Measurements from ENCODE around the gene ZNF311.
"Not testable (repeated sequence)": the region's sequence is repeated elsewhere in the genome, so short reads cannot be mapped to it uniquely, and the experiment has no call there.

ZNF311 gene

DNA sequence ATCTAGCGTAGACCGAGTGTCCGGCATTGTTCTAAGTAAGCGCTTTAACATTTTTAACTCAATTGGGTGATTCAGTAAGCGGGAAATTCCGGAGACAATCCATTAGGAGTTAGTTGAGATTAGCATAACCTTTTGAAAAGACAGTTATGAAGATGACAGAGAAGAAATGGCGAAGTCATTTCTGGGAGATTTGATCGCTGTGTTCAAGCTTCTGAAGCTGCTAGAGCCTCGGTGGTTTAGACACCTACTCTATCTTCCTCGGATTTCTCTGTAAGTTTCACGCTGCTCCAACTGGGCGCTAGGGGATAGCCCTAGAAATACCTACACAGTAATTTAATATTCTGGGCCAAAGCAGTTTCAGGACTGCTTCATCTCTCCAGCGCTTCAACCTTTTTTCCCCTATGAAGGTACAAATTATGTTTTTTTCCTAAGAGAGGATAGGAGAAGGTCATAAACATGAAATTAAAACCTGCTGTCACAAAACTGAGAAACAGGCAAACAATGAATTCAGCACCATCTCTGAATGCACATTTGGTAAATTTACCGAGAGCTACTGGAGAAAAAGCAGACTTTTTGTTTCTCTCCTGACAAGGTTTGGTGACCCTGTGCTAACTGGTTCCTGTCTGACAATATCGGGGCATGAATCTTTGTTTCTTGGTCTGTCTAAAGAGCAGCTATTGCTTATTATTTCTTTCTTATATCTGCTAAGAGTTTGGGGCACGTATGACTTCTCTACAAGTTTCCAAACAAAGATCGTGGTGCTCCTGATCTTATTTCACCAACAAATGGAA lies 22.4 kb downstream of the ZNF311 start:
- no peak for DNase-seq (ENCODE audit: low read depth in 2 of 2)

DNA sequence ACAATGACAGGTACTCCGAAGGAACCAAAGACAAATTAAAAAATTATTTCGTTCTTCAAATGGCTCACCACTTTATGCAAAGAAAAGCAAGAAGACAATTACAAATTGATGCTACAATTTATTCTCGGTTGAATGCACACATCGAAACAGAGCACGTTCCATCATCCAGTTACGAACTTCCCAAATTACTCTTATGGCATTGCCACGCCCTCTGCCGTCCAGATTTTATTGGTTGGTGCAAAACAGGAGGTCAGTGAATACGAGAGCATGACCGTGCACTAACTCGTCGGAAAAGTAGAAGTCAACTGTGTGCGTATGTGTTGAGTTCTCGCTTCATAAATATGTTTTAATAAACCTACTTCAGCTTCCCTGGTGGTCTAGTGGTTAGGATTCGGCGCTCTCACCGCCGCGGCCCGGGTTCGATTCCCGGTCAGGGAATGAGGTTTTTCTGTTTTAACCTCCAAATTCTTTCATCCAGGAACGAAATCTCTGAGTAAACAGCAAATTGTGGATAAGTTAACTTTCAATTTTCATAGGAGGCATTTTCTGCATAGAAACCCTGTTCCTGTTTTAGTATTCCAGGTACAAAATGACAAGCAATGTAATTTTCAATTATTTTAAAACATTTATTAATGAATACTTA lies 23.2 kb downstream of the ZNF311 start:
- peak; percentile 55 to 77 for DNase-seq (ENCODE audit: low read depth in 2 of 2)

DNA sequence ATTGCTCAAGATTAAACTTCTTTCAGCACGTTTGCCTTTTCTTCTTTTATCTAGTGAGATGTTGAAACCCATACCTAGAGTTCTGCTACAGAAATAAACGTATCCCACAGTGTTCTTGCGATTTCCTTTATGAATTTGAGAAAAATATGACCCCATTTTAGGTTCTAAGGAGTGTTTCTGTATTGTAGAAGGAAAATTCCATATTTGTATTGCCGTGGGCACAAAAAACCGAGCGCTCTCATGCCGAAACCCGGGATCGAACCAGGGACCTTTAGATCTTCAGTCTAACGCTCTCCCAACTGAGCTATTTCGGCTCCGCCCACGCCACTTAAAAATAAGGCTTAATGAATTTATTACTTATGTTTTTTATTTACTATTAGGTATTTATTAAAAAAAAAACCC lies 23.7 kb downstream of the ZNF311 start:
- peak; percentile 74 to 78 for DNase-seq (ENCODE audit: low read depth in 2 of 2)

DNA sequence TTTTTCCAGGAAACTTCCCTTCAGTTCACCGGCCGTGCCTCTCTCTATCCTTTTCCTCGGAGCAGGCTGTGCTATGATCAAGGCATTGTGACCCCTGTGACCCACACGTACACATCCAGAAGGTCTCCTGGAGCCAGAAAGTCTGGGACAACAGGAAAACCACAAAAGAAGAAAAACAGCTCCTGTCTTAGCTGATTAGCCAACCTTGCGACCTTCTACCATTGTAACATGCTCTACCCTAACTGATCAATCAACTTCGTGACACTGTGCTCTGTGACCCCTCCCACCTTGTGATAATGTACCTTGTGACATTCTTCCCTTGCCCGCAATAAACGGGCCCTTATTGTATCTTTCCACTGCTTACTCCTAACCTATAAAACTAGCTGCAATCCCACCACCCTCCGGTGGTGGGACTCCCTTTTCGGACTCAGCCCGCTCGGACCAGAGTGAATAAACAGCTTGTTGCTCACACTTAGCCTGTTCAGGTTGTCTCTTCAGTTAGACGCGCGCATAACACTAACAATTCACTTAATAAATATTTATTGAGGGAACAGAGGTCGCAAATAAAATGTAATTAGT lies 24.2 kb downstream of the ZNF311 start:
- peak; percentile 25 to 40 for DNase-seq (ENCODE audit: low read depth in 2 of 2)

DNA sequence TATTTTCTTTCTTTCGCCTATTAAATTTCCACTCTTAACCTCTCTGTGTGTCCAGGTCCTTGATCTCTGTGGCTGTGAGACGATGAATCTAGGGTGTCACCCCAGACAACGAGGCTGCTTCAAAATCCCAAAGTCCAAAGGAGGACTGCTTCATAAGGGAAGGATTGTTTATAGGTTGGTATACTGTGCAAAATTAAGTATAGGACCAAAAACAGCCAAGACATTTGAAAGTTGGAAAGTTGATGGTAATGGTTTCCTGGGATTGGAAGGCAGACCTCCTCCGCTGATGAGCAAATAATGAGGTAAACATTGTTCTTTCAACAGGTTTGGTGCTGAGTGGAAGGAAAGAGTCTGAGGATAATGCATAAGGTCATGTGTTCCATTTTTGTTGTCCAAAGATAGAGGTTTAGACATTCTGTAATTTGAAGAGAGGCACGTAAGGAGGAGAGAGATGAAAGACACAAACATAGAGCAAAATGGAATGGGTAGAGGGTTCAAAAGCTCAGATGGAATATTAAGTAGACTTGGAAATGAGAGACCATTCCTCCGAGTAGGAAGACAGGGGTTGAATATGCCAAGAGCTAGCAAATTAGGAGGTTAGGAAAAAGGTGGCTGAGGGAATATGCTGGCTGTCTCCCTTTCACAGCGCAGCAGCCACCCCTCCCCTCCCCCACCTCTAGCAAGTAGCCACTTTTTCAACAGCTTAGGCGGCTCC lies 24.8 kb downstream of the ZNF311 start:
- no peak for DNase-seq (ENCODE audit: low read depth in 2 of 2)

DNA sequence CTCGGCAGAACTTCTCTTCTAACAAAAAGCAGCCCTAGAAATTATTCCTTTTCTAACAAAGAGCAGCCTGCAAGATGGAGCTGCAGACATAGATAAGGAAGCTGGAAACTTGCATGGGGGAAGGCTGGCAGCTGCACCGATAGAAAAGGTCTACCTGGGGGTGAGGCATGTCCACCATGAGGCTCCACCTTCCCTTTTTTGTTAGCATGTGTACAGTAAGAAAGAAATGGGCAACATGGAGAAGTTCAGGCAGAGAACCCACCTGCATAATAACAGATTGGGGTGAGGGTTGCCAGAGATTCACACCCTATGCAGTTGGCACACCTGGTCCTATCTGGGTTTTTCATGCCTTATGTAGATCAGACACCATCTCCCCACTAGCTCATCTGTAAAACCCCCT lies 25.4 kb downstream of the ZNF311 start:
- DNase-seq (ENCODE audit: low read depth in 2 of 2) = no peak

DNA sequence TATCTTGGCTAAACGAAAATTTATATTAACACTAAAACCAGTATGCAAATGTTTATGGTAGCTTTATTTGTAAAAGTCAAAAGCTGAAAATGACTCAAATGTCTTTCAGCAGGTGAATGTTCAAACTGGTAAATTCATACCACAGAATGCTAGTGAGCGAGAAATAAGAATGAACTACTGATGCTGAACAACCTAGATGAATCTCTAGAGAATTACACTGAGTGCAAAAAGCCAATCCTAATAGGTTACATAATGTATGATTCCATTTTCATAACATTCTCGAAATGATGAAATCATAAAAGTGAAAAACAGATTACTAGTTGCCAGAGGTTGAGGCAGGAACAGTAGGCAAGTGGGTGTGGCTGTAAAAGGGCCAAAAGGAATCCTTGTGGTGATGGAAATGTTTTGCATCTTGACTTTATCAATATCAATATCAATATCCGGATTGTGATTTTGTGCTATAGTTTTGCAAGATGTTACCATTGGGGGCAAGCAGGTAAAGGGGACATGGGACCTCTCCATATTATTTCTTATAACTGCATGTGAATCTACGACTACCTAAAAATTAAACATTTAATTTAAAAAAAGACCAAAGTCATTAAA lies 26.1 kb downstream of the ZNF311 start:
- no peak for DNase-seq (ENCODE audit: low read depth in 2 of 2)

DNA sequence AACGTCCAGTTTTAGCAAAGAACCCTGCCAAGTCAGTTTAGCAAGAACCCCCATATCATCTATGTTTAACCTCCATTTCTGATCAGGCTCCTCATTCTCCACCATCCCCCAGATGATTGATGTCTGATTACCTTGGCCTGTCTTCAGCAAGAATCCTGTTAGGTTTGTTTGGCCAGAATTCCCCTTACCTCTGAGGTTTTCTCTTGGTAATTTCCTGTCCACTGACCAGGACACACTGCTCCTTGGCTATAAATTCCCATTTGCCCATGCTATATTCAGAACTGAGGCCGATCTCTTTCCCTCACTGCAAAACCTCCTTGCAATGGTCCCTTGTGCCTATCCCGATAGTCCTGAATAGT lies 27.0 kb downstream of the ZNF311 start:
- no peak for DNase-seq (ENCODE audit: low read depth in 2 of 2)

DNA sequence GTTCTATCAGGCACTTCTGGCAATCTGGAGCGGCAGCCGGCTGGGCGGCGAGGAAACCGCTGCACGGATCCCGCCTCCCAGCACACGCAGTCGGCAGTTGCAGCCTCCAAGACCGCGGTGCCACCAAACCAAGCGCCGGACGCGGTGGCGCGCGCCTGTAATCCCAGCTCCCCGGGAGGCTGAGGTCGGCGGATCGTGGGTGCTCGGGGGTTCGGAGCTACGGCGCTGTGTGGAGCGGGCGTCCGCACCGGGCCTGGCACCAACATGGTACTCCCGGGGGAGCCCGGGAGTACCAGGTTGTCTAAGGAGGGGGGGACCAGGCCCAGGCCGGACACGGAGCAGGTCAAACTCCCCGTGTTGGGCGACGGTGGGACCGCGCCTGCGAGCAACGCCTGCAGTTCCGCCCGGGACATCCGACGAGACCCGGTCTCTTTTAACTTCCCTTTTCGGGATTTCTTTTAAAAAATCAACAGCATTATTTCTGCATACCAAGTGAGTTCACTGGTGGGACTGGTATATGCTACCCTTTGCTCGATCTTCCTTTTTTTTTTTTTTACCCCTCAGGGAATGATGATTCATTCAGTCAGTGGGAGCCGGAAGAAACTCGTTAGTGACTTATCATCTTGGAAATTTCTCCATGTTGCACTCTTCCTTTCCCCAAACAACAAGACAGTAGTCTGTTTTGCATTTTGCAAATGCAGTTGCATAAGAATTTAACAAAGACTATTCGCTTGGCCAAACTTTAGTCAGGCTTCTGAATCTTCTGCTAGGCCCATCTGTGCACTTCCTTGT lies 27.6 kb downstream of the ZNF311 start:
- no peak for DNase-seq (ENCODE audit: low read depth in 2 of 2)

DNA sequence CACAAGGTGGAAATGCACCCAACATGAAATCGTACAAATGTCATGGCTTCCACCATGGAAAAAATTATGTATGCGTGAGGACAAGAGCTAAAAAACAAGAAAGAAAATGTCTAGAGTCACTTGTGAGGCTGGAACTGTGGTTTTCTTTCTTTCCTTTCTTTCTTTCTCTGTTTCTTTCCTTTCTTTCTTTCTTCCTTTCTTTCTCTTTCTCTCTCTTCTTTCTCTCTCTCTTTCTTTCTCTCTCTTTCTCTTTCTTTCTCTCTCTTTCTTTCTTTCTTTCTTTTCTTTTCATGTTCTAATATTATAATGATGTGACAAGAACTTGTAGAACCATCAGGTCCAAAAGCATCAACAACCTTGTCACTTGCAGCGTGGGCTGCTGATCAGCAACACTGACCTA lies 28.4 kb downstream of the ZNF311 start:
- no peak for DNase-seq (ENCODE audit: low read depth in 2 of 2)

DNA sequence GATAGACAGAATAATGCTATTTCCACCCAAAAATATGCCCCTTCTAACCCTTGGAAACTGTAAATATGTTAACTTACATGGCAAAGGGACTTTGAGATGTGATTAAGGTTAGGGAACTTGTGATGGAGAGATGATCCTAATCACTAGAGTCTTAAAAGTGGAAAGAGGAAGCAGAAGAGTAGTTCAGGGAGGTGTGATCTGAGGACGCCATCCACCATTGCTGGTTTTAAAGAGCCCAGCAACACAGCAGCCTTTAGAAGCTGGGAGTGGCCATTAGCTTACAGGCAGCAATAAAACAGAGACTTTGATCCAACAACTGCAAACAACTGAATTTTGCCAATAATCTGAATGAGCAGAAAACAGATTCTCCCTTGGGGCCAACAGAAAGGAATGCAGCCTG lies 30.6 kb downstream of the ZNF311 start:
- no peak for DNase-seq (ENCODE audit: low read depth in 2 of 2)

DNA sequence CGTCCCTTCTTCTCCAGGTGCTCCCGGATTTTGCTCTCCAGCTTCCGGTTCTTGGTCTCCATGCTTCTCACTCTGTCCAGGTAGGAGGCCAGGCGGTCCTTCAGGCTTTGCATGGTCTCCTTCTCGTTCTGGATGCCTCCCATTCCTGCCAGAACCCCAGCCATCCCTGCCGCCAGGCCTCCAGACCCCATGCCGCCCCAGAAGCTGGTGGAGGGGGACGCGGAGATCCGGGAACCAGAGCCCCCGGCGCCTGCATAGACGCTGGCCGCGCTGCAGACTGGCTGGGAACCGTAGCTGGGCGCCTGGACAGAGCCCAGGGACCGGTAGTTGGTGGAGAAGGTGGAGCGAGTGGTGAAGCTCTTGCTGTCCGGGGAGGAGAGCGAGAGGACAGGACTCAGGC lies 35.1 kb downstream of the ZNF311 start:
- not testable (repeated sequence) for DNase-seq (ENCODE audit: low read depth in 2 of 2)

DNA sequence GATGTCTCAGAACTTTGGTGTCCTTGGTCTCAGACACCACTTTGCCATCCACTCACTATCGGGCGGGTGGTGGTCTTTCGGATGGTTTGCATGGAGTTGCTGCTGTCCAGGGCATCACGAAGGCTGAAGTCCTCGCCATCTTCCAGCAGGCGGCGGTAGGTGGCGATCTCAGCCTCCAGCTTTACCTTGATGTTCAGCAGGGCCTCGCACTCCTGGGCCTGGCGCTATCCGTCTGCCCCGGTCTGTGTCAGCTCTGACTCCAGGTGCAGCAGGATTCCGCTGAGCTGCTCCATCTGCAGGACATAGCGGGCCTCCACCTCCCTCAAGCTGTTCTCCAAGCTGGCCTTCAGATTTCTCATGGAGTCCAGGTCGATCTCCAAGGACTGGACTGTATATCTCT lies 36.0 kb downstream of the ZNF311 start:
- no peak for DNase-seq (ENCODE audit: low read depth in 2 of 2)

DNA sequence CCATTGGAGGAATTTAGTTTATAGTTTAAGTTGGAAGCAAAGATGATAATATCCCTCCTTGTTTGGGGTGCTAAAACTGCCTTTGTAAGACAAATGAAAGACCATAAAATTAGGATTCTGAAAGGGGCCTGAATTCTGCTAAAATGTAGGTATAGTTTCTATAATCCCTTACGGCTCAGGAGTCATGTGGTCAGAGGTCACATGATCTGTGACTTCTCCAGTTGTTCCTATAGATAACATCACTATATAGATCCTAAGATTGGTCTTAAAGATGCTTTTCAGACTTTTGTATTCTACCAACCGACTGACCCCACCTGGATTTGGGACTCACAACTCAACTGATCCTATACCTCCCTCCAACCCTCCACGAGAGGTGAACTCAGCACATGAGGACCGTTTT lies 36.6 kb downstream of the ZNF311 start:
- DNase-seq (ENCODE audit: low read depth in 2 of 2) = no peak

DNA sequence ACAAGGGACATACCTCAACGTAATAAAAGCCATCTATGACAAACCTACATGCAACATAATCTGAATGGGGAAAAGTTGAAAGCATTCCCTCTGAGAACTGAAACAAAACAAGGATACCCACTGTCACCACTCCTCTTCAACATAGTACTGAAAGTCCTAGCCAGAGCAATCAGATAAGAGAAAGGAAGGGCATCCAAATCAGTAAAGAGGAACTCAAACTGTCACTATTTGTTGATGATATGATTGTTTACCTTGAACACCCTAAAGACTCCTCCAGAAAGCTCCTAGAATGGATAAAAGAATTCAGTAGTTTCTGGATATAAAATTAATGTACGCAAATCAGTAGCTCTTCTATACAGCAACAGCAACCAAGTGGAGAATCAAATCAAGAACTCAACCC lies 39.4 kb downstream of the ZNF311 start:
- no peak for DNase-seq (ENCODE audit: low read depth in 2 of 2)

DNA sequence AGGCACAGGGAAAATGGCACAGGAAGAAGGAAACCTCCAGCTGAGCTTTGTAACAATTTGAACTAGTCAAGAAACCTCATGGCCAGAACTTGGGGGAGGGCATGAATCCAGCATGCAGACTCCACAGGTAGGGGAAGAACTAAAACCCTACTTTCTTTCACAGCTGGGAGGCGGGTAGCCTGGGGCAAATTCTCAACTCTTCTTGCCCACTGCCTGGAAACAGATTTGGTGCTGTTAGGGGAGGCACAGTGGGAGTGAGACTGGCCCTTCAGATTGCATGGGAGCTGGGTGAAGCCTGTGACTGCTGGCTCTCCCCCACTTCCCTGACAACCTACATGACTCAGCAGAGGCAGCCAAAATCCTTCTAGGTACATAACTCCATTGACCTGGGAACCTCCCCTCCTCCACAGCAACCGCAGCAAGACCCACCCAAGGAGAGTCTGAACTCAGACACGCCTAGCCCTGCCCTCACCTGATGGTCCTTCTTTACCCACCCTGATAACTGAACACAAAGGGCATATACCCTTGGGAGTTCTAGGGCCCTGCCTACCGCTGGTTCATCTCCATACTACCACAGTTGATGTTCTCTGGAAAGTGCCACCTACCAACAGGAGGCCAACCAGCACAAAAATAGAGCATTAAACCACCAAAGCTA lies 44.1 kb downstream of the ZNF311 start:
- no peak for DNase-seq (ENCODE audit: low read depth in 2 of 2)

DNA sequence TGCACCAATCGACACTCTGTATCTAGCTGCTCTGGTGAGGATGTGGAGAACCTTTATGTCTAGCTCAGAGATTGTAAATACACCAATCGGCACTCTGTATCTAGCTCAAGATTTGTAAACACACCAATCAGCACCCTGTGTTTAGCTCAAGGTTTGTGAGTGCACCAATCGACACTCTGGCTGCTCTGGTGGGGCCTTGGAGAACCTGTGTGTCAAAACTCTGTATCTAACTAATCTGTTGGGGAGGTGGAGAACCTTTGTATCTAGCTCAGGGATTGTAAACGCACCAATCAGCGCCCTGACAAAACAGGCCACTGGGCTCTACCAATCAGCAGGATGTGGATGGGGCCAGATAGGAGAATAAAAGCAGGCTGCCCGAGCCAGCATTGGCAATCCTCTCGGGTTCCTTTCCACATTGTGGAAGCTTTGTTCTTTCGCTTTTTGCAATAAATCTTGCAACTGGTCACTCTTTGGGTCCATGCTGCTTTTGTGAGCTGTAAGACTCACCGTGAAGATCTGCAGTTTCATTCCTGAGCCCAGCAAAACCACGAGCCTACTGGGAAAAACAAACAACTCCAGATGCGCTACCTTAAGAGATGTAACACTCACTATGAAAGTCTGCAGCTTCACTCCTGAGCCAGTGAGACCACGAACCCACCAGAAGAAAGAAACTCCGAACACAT lies 46.4 kb downstream of the ZNF311 start:
- DNase-seq (ENCODE audit: low read depth in 2 of 2) = not testable (repeated sequence)

DNA sequence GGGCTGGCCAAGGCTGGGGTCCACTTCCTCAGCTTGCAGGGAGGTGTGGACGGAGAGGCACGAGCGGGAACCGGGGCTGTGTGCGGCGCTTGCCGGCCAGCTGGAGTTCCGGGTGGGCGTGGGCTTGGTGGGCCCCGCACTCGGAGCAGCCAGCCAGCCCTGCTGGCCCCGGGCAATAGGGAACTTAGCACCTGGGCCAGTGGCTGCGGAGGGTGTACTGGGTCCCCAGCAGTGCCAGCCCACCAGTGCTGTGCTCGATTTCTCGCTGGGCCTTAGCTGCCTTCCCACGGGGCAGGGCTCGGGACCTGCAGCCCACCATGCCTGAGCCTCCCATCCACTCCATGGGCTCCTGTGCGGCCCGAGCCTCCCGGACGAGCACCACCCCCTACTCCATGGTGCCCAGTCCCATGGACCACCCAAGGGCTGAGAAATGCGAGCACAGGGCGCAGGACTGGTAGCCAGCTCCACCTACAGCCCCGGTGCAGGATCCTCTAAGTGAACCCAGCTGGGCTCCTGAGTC lies 47.3 kb downstream of the ZNF311 start:
- not testable (repeated sequence) for DNase-seq (ENCODE audit: low read depth in 2 of 2)

DNA sequence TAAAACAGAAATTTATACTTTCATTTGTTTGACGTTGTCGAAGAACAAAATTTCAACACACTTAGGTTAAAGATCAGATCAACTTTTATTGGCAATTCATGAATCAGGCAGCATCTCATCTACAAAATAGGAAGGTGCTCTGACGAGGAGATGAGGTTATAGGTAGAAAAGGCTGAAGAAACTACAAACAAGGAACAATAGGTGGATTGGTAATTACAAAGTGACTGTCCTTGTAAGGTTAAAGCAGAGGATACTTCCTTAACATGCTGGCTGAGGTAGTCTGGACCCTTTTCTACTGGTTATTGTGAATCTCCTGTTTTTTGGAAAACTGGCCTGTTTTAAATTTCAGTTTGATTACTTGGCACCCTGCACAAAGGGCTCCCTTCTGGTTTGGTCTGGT lies 48.8 kb downstream of the ZNF311 start:
- no peak for DNase-seq (ENCODE audit: low read depth in 2 of 2)

Data from stimulated activated CD4-positive, alpha-beta T cell treated with anti-CD3 and anti-CD28 coated beads, Interleukin-4, amount 100 ng/mL, for 48 hours (primary cell).